ENCODE measurements around the gene CNIH1.
"Not testable (repeated sequence)": the region's sequence is repeated elsewhere in the genome, so short reads cannot be mapped to it uniquely, and the experiment has no call there.

CNIH1 gene

DNA sequence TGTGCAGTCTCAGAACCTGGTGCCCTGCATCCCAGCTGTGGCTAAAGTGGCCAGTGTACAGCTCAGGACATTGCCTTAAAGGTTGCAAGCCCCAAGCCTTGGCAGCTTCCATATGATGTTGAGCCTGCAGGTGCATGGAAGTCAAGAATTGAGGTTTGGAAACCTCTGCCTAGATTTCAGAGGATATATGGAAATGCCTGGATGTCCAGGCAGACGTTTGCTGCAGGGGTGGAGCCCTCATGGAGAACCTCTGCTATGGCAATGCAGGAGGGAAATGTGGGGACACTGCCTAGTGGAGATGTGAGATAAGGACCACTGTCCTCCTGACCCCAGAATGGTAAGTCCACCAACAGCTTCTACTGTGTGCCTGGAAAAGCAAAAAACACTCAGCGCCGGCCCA, 17.9 kb upstream of the CNIH1 start:
- H3K4me3 Mint-ChIP-seq, result no peak overlapping the region
- H3K27me3 Mint-ChIP-seq (ENCODE audit: low read depth, poor library complexity), result peaks cover 4% of the 10 kb centered on the region

GRCh38 chr14:54458536-54458935, 17.4 kb upstream of the CNIH1 start:
- not testable (repeated sequence) for H3K4me1 Mint-ChIP-seq; DNase-seq; H3K4me3 Mint-ChIP-seq; H3K36me3 Mint-ChIP-seq (ENCODE audit: low read depth); H3K27me3 Mint-ChIP-seq (ENCODE audit: low read depth, poor library complexity); H3K27ac Mint-ChIP-seq
- H3K9me3 Mint-ChIP-seq, result peaks cover 27% of the 10 kb centered on the region

More for the DNA sequence above, 17.9 kb upstream of the CNIH1 start:
- Mint-ChIP-seq H3K27ac (no peak overlapping the region), H3K36me3 (ENCODE audit: low read depth) (peaks cover 7% of the 10 kb centered on the region), H3K9me3 (peaks cover 27% of the 10 kb centered on the region), H3K4me1 (no peaks in the 10 kb centered on the region)
- DNase-seq, result no peak
- TF ChIP-seq CTCF (IDR thresholded peaks at IDR 0.05), result no peak

GRCh38 chr14:54457609-54457996, 16.4 kb upstream of the CNIH1 start:
- Mint-ChIP-seq H3K36me3 (ENCODE audit: low read depth) (peaks cover 7% of the 10 kb centered on the region), H3K4me3 (no peak overlapping the region), H3K27me3 (ENCODE audit: low read depth, poor library complexity) (peaks cover 4% of the 10 kb centered on the region), H3K9me3 (peaks cover 27% of the 10 kb centered on the region), H3K27ac (no peak overlapping the region), H3K4me1 (peaks cover 6% of the 10 kb centered on the region)
- TF ChIP-seq CTCF (IDR thresholded peaks at IDR 0.05), result no peak
- DNase-seq, result no peak

- peaks cover 27% of the 10 kb centered on the region for H3K9me3 Mint-ChIP-seq
- not testable (repeated sequence) for H3K27me3 Mint-ChIP-seq (ENCODE audit: low read depth, poor library complexity); H3K27ac Mint-ChIP-seq; H3K36me3 Mint-ChIP-seq (ENCODE audit: low read depth); H3K4me1 Mint-ChIP-seq; DNase-seq; H3K4me3 Mint-ChIP-seq
These were observed 15.8 kb upstream of the CNIH1 start for GRCh38 chr14:54456820-54457608.

- Mint-ChIP-seq H3K4me3 (no peak overlapping the region), H3K9me3 (peaks cover 23% of the 10 kb centered on the region)
- no peak for TF ChIP-seq CTCF (IDR thresholded peaks at IDR 0.05)
These were observed 14.2 kb upstream of the CNIH1 start for GRCh38 chr14:54455363-54455762.

DNA sequence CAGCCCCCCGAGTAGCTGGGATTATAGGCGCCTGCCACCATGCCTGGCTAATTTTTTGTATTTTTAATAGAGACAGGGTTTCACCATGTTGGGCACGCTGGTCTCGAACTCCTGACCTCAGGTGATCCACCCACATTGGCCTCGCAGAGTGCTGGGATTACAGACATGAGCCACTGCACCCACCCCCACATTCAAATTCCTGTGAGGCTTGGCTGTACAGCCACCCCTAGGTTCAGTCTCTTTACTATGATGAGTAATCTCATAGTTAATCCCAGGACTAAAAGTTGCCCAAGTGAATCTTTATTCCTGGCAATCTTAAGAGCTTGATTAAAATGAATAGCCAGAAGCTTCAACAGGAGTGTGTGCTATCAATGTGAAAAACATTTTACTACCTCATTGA, 12.8 kb upstream of the CNIH1 start:
- DNase-seq; H3K36me3 Mint-ChIP-seq (ENCODE audit: low read depth); H3K4me3 Mint-ChIP-seq; H3K27me3 Mint-ChIP-seq (ENCODE audit: low read depth, poor library complexity); H3K9me3 Mint-ChIP-seq; H3K27ac Mint-ChIP-seq: not testable (repeated sequence)
- peaks cover 13% of the 10 kb centered on the region for H3K4me1 Mint-ChIP-seq

More at GRCh38 chr14:54455363-54455762, 14.2 kb upstream of the CNIH1 start:
- peaks cover 6% of the 10 kb centered on the region for H3K4me1 Mint-ChIP-seq
- peaks cover 4% of the 10 kb centered on the region for H3K27me3 Mint-ChIP-seq (ENCODE audit: low read depth, poor library complexity)
- no peak for DNase-seq
- peaks cover 7% of the 10 kb centered on the region for H3K36me3 Mint-ChIP-seq (ENCODE audit: low read depth)
- no peak overlapping the region for H3K27ac Mint-ChIP-seq

DNA sequence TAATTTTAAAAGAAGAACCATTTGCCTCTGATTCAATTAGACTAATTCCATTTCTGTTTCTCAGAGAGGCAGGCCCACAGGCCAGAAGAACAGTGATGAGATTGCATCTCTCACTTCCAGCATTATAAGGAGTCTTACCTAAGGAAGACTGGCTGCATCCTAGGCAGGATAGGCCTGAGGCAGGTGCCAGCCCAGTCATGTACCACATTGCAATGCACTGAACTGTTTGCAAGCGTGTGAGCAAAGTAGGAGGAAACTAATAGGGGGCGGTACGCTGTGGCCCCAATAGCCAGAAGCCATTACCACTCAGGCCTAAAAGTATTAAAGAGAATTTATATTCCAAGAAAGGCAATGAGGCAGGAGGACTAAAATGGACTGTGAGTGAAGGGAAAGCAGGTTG, 12.1 kb upstream of the CNIH1 start:
- TF ChIP-seq CTCF (IDR thresholded peaks at IDR 0.05), result no peak
- no peak for DNase-seq
- peaks cover 1% of the 10 kb centered on the region for H3K36me3 Mint-ChIP-seq (ENCODE audit: low read depth)
- H3K9me3 Mint-ChIP-seq, result peaks cover 2% of the 10 kb centered on the region
- H3K27me3 Mint-ChIP-seq (ENCODE audit: low read depth, poor library complexity), result peaks cover 5% of the 10 kb centered on the region
- no peak overlapping the region for H3K4me3 Mint-ChIP-seq
- peaks cover 17% of the 10 kb centered on the region for H3K4me1 Mint-ChIP-seq
- H3K27ac Mint-ChIP-seq, result peak overlapping the region; percentile 75
